GM12878 (cell line): ENCODE results near the gene IVD. TPM values are rescaled to one million over a fixed set of nuclear protein-coding genes. Genes with fewer than 3 reads are reported as not detected.
A peak's percentile ranks its signal among the peaks of the same experiment; 100 is the strongest.

Experiments
- ATAC-seq: fragments of 200-7000 bp; cut with Tn5 transposase; 3 replicates; pipeline ENCODE4 v1.9.1; 2020; ENCODE audit warnings: mild to moderate bottlenecking, moderate library complexity
- BruUV-seq: library from RNA; stranded (reverse); fragments of 400-500 nt; replicated peaks from 2 replicates; lab custom pipeline; 2021; lab: Mats Ljungman, UMichigan
- CTCF ChIA-PET: fragments of 300-600 bp; sonication (Branson Sonifier 250); formaldehyde crosslinking; extraction: SDS; loops from one replicate; lab custom pipeline; 2021; ENCODE audit warnings: inconsistent platforms; lab: Yijun Ruan, JAX
- POLR2A ChIA-PET: fragments of 350-600 bp; formaldehyde crosslinking; extraction: SDS; loops from one replicate; lab custom pipeline; 2021; ENCODE audit warnings: inconsistent platforms; lab: Charles Lee
- RAD21 ChIA-PET: fragments of 300-600 bp; sonication (Branson Sonifier 250); formaldehyde crosslinking; loops from one replicate; lab custom pipeline; 2023; ENCODE audit warnings: antibody characterized with exemption; ENCODE audit not compliant: unreplicated experiment; lab: Charles Lee
- SMC1A ChIA-PET: fragments of 300-600 bp; sonication (Branson Sonifier 250); formaldehyde crosslinking; loops from one replicate; lab custom pipeline; 2023; ENCODE audit not compliant: unreplicated experiment, uncharacterized antibody; lab: Charles Lee
- DNase-seq: peaks from one replicate; pipeline ENCODE4 v3.0.0-alpha.2; 2011; ENCODE audit warnings: low read depth, low spot score
- FAIRE-seq: peaks from 3 replicates; lab custom pipeline; 2011; peaks lifted over from hg19 to GRCh38; lab: Jason Lieb, UNC
- H2AFZ ChIP-seq: 2 replicates; pipeline ENCODE4 v1.6.0; 2011; ENCODE audit warnings: low read depth, low read length, control low read depth; ENCODE audit not compliant: control insufficient read depth
- H3K27ac ChIP-seq: 2 replicates; pipeline ENCODE4 v1.5.1; 2011; ENCODE audit warnings: control low read depth; ENCODE audit not compliant: control insufficient read depth, insufficient read depth
- H3K27me3 ChIP-seq, 2 experiments: replicated peaks in 1 of 2; 2 replicates each; pipeline versions ENCODE4 v1.6.0 to v1.6.1; 2011; ENCODE audit warnings: low read length in 1 of 2; ENCODE audit not compliant: control insufficient read depth in 2 of 2, insufficient read depth in 2 of 2
- H3K36me3 ChIP-seq, 2 experiments: 2 replicates each; pipeline ENCODE4 v1.5.1; 2011; ENCODE audit warnings: low read length in 1 of 2; ENCODE audit not compliant: control insufficient read depth in 2 of 2, insufficient read depth in 2 of 2
- H3K4me1 ChIP-seq: 2 replicates; pipeline ENCODE4 v1.6.1; 2011; ENCODE audit warnings: mild to moderate bottlenecking, low read length, moderate library complexity, mixed read lengths; ENCODE audit not compliant: control insufficient read depth, insufficient read depth
- H3K4me2 ChIP-seq: 2 replicates; pipeline ENCODE4 v1.6.0; 2011; ENCODE audit warnings: control low read depth; ENCODE audit not compliant: control insufficient read depth, insufficient read depth
- H3K4me3 ChIP-seq: fragments of 200-600 bp; sonication (generic); 2 replicates; pipeline ENCODE4 v1.5.1; 2016
- H3K79me2 ChIP-seq: 2 replicates; pipeline ENCODE4 v1.6.0; 2011; ENCODE audit warnings: low read length; ENCODE audit not compliant: control insufficient read depth, insufficient read depth
- H3K9ac ChIP-seq: 2 replicates; pipeline ENCODE4 v1.8.0; 2011; ENCODE audit warnings: low read length, control low read depth, mixed read lengths; ENCODE audit not compliant: control insufficient read depth, insufficient read depth
- H3K9me3 ChIP-seq: replicated peaks from 3 replicates; pipeline ENCODE4 v1.5.1; 2011; ENCODE audit warnings: mild to moderate bottlenecking, low read length; ENCODE audit not compliant: control insufficient read depth, insufficient read depth
- H4K20me1 ChIP-seq: 2 replicates; pipeline ENCODE4 v1.6.0; 2011; ENCODE audit not compliant: control insufficient read depth, insufficient read depth
- CBX3 ChIP-seq: fragments of 200-600 bp; sonication (generic); IDR thresholded peaks from 2 replicates; pipeline ENCODE4 v1.6.1; 2016; ENCODE audit warnings: low read depth, borderline replicate concordance
- FOS ChIP-seq: IDR thresholded peaks from 3 replicates; pipeline ENCODE4 v1.6.1; 2011; ENCODE audit warnings: borderline replicate concordance; ENCODE audit not compliant: insufficient read length; ENCODE audit errors: extremely low read depth
- POLR2A ChIP-seq: IDR thresholded peaks from 2 replicates; pipeline ENCODE4 v1.6.1; 2011; ENCODE audit warnings: low read depth, mild to moderate bottlenecking, low read length
- WGBS: methylation state at CpG from one replicate; pipeline ENCODE4 v1.1.6; 2016; ENCODE audit warnings: low lambda C conversion rate; ENCODE audit not compliant: insufficient replicate concordance, insufficient coverage; ENCODE audit errors: missing lambda C conversion rate; 5-methylcytosine and 5-hydroxymethylcytosine counted together
- in situ Hi-C: fragments of 300-500 bp; cut with MboI; formaldehyde crosslinking; loops from 9 replicates; pipeline ENCODE4 v1.14.3; 2018; ENCODE audit warnings: mixed read lengths
- intact Hi-C: fragments of 100-400 bp; cut with micrococcal nuclease; formaldehyde crosslinking; loops from one replicate; pipeline ENCODE4 v1.14.2; 2022; ENCODE audit not compliant: unreplicated experiment
- polyA plus RNA-seq, 11 experiments: library from polyadenylated mRNA; depleted of rRNA in 4 of 11; unstranded in 6 of 11; stranded (reverse) in 5 of 11; fragments of >200 nt; fragmentation: Nextera tagmentation in 4 of 11; fragmentation: Illumina TruSeq in 1 of 11; extraction: Ambion mirVana in 4 of 11; extraction: Trizol in 1 of 11; gene quantifications; 1 replicate in 1 of 11; 2 replicates in 10 of 11; pipeline versions ENCODE4 v1.2.1 to v1.2.3, GENCODE V29; 2011 to 2016; ENCODE audit warnings: inconsistent platforms in 2 of 11, missing spikeins in 2 of 11, low read depth in 1 of 11
- total RNA-seq, 4 experiments: library from RNA; depleted of rRNA in 3 of 4; stranded (reverse); fragments of >200 nt in 3 of 4; fragmentation: Illumina TruSeq in 1 of 4; extraction: Trizol in 1 of 4; gene quantifications; 2 replicates each; pipeline versions ENCODE4 v1.2.1 to v1.2.3, GENCODE V29; 2013 to 2021

IVD gene
- total and polyA plus RNA-seq, 10 of the 15 experiments (the other 5 are each of a cell fraction or from before 2014, with no cell fraction given) = 5.3 to 59.8 (median 45.7) TPM

- TF ChIP-seq FOS = no peak
- TF ChIP-seq, all 136 proteins: peak for 0
Measured at GRCh38 chr15:40418126-40418525, 12.5 kb downstream of the IVD start (continued).

- Histone ChIP-seq H3K79me2 (no peaks in the 10 kb centered on the region), H3K27ac (no peak overlapping the region), H4K20me1 (no peaks in the 10 kb centered on the region), H3K36me3 (peaks cover 6 to 10% of the 10 kb centered on the region in 2 experiments; a peak in 3 of 4 replicates), H3K4me2 (no peak overlapping the region), H3K9me3 (no peaks in the 10 kb centered on the region), H3K4me1 (no peaks in the 10 kb centered on the region), H3K9ac (no peak overlapping the region), H3K27me3 (no peaks in the 10 kb centered on the region), H2AFZ (no peak overlapping the region), H3K4me3 (no peak overlapping the region)
- 75% methylated on average over 11 of the region's 11 CpGs for WGBS
- no TSS peak for BruUV-seq
- intact Hi-C loops (loop anchor here (5.0 kb wide), 1 partner anchor 143 kb away; no protein-coding TSS in a partner anchor), in situ Hi-C loops (loop anchor here (5.0 kb wide), 1 partner anchor 73 kb away; no protein-coding TSS in a partner anchor)
- FAIRE-seq = no peak
- ChIA-PET SMC1A (interaction anchor here (0.7 to 1.6 kb wide), 4 partner anchors 13 to 367 kb away, joined by 3 read pairs; no protein-coding TSS in a partner anchor), CTCF (interaction anchor here (0.5 to 6.6 kb wide), 8 partner anchors 11 to 134 kb away, joined by 3 to 111 read pairs (median 6); partner anchors contain the start of genes CCDC9B and INAFM2), RAD21 (interaction anchor here (0.9 kb wide), 1 partner anchor 11 kb away, joined by 3 read pairs; no protein-coding TSS in a partner anchor), POLR2A (interaction anchor here (0.9 kb wide), 1 partner anchor 14 kb away, joined by 3 read pairs; the partner anchor contains the start of gene IVD)
- no peak for DNase-seq
- no peak for ATAC-seq
- TF ChIP-seq CBX3 (no peak), POLR2A (0 out of 2 replicates have a peak, but pooled peaks have one; percentile 33)
Measured at GRCh38 chr15:40420071-40420713, 14.6 kb downstream of the IVD start.
